Breast epithelium (tissue), 4 donors: ENCODE results near the gene DYNC1H1. TPM values are rescaled to one million over a fixed set of nuclear protein-coding genes. Genes with fewer than 3 reads are reported as not detected.

Experiments
- DNase-seq, 2 donors: peaks; one replicate each; pipeline ENCODE4 v3.0.0-alpha.2; 2019; ENCODE audit warnings: low spot score in 2 of 2
- H3K27ac ChIP-seq, 2 donors: fragments of 200-600 bp; sonication (generic) in 1 of 2; one replicate each; pipeline ENCODE4 v1.5.1; 2016 to 2019; ENCODE audit warnings: mild to moderate bottlenecking in 1 of 2
- H3K27me3 ChIP-seq, 2 donors: fragments of 200-600 bp; sonication (generic) in 1 of 2; one replicate each; pipeline versions ENCODE4 v1.5.1 to v1.6.0; 2017 to 2019; ENCODE audit warnings: control low read depth in 1 of 2, mild to moderate bottlenecking in 1 of 2
- H3K36me3 ChIP-seq: fragments of 200-600 bp; one replicate; pipeline ENCODE4 v1.5.1; 2019
- H3K4me1 ChIP-seq, 2 donors: fragments of 200-600 bp; sonication (generic); one replicate each; pipeline ENCODE4 v1.5.1; 2016 to 2019; ENCODE audit warnings: control low read depth in 1 of 2
- H3K4me3 ChIP-seq, 3 donors: fragments of 200-600 bp; sonication (generic); 1 replicate in 2 of 3; 2 replicates in 1 of 3; pipeline ENCODE4 v1.5.1; 2016 to 2019; ENCODE audit warnings: mild to moderate bottlenecking in 3 of 3, moderate library complexity in 2 of 3
- H3K9me3 ChIP-seq, 2 donors: fragments of 200-600 bp; sonication (generic) in 1 of 2; one replicate each; pipeline ENCODE4 v1.5.1; 2016 to 2019; ENCODE audit warnings: control low read depth in 1 of 2
- POLR2A ChIP-seq: fragments of 450-650 bp; IDR thresholded peaks from one replicate; pipeline ENCODE4 v1.6.1; 2016; ENCODE audit warnings: antibody characterized with exemption, mild to moderate bottlenecking, moderate library complexity
- POLR2AphosphoS5 ChIP-seq, 3 donors: sonication (generic); formaldehyde crosslinking; IDR thresholded peaks; one replicate each; pipeline ENCODE4 v1.6.1; 2017; ENCODE audit warnings: antibody characterized with exemption in 3 of 3
- intact Hi-C: fragments of 100-400 bp; cut with DNase I; formaldehyde crosslinking; loops from one replicate; pipeline ENCODE4 v1.15.1; 2023; ENCODE audit warnings: low total_unique reads
- total RNA-seq, 3 donors: library from RNA; depleted of rRNA; stranded (reverse); fragments of >200 nt; gene quantifications; one replicate each; pipeline ENCODE4 v1.1.0, GENCODE V29; 2016
- TF ChIP-seq, protein P1 (sequence below), 3 donors: fragments of 450-650 bp; IDR thresholded peaks; one replicate each; pipeline ENCODE4 v1.5.1; 2016 to 2017; ENCODE audit warnings: antibody characterized with exemption in 3 of 3, mild to moderate bottlenecking in 3 of 3, moderate library complexity in 3 of 3

The DYNC1H1 gene
- total RNA-seq, 3 donors from 2014 or later: 355 to 424 (median 391) TPM

DNA sequence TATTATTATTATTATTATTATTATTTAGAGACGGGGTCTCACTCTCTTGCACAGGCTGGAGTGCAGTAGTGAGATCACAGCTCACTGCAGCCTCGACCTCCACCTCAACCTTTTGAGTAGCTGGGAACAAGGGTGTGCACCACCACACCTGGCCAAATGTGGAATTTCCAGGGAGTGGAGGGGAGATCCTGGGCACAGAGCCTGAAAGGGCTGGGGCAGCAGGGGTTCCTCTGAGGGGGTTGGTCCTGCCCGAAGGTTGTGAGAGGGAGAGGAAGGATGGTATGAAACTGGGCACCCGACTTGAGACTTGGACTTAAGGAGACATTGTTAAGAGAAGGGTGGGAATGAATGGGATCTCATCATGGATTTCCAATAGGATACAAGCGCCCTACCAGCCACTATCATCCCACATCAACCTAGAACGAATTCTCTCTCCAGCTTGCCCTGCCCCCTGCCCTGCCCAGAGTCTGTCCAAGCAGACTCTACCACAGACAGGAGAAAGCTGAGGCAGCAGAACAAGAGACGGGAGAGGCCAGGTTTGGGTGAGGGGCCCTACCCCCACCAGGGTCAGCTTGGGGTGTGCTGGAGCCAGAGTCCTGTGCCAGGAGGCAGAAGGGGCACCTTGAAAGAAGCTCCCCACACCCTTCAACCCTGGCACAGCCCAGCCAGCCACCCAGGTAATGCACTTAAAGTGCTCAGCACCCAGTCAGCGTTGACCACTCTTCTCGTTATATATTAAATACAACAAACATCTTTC lies 2.4 kb upstream of the DYNC1H1 start:
- no peak for TF ChIP-seq POLR2A
- TF ChIP-seq, protein P1, sequence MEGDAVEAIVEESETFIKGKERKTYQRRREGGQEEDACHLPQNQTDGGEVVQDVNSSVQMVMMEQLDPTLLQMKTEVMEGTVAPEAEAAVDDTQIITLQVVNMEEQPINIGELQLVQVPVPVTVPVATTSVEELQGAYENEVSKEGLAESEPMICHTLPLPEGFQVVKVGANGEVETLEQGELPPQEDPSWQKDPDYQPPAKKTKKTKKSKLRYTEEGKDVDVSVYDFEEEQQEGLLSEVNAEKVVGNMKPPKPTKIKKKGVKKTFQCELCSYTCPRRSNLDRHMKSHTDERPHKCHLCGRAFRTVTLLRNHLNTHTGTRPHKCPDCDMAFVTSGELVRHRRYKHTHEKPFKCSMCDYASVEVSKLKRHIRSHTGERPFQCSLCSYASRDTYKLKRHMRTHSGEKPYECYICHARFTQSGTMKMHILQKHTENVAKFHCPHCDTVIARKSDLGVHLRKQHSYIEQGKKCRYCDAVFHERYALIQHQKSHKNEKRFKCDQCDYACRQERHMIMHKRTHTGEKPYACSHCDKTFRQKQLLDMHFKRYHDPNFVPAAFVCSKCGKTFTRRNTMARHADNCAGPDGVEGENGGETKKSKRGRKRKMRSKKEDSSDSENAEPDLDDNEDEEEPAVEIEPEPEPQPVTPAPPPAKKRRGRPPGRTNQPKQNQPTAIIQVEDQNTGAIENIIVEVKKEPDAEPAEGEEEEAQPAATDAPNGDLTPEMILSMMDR (IDR thresholded peaks at IDR 0.05): no peak
- TF ChIP-seq POLR2AphosphoS5 (IDR thresholded peaks at IDR 0.05): no peak
- intact Hi-C loops: loop anchor here (5.0 kb wide), 1 partner anchor 125 kb away; the partner anchor contains the start of gene HSP90AA1
- peak in 1 of 2 donors; percentile 25 for DNase-seq

DNA sequence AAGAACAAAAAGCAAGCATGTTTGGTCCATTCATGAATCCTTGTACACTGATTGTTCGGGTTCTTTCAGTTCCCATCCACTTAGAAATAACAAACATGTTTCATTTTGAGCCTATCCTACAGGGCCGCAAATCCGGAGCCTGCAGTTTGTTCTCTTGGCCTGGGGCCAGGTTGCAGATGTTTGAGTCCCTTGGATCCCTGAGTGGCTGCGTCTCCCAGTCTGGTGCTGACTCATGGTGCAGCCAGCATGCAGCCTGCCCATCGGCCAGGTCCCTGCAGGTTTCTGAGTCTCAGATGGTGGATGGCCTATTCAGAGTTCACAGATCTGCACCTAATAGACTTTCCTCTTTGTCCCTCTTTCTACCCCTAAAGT lies 1.9 kb upstream of the DYNC1H1 start:
- no peak overlapping the region for H3K4me3 ChIP-seq
- peaks cover 0 to 6% of the 10 kb centered on the region in 2 donors for H3K4me1 ChIP-seq
- H3K27ac ChIP-seq: no peak overlapping the region
- no peak for DNase-seq
- H3K9me3 ChIP-seq: no peaks in the 10 kb centered on the region
- H3K27me3 ChIP-seq: no peaks in the 10 kb centered on the region
- no peaks in the 10 kb centered on the region for H3K36me3 ChIP-seq
- TF ChIP-seq POLR2AphosphoS5 (IDR thresholded peaks at IDR 0.05): no peak
- TF ChIP-seq POLR2A: no peak
- TF ChIP-seq, protein P1 (IDR thresholded peaks at IDR 0.05): no peak
- intact Hi-C loops: loop anchor here (5.0 kb wide), 1 partner anchor 125 kb away; the partner anchor contains the start of gene HSP90AA1

More for the DNA sequence above, 2.4 kb upstream of the DYNC1H1 start:
- Histone ChIP-seq H3K4me3 (no peak overlapping the region), H3K27ac (no peak overlapping the region), H3K4me1 (peaks cover 0 to 6% of the 10 kb centered on the region in 2 donors), H3K9me3 (no peaks in the 10 kb centered on the region), H3K27me3 (no peaks in the 10 kb centered on the region), H3K36me3 (no peaks in the 10 kb centered on the region)

DNA sequence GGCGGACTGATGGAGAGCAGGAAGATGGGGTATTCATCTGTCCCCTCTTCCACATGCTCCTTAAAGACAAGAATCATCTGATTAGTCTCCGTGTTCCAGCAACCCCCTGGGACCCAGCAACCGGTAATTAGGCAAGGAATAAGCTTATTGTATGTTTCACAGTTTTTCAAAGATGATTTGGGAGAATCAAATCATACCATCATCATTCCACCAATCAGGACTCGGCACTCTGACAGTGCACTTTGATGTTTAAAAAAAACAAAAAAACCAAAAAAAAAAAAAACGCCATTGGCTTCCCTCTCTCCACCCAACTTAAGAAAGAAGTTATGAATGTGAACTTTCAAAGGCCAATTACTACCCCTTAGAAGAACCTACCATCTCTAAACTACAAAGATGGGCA lies 1.3 kb upstream of the DYNC1H1 start:
- Histone ChIP-seq H3K9me3 (no peaks in the 10 kb centered on the region), H3K27me3 (no peaks in the 10 kb centered on the region), H3K36me3 (no peaks in the 10 kb centered on the region), H3K4me3 (no peak overlapping the region), H3K27ac (no peak overlapping the region), H3K4me1 (peaks cover 0 to 6% of the 10 kb centered on the region in 2 donors)
- intact Hi-C loops: loop anchor here (5.0 kb wide), 1 partner anchor 124 kb away; the partner anchor contains the start of gene HSP90AA1
- TF ChIP-seq, protein P1 (IDR thresholded peaks at IDR 0.05): no peak
- no peak for TF ChIP-seq POLR2AphosphoS5 (IDR thresholded peaks at IDR 0.05)
- TF ChIP-seq POLR2A: no peak
- peak in 1 of 2 donors; percentile 3 for DNase-seq

DNA sequence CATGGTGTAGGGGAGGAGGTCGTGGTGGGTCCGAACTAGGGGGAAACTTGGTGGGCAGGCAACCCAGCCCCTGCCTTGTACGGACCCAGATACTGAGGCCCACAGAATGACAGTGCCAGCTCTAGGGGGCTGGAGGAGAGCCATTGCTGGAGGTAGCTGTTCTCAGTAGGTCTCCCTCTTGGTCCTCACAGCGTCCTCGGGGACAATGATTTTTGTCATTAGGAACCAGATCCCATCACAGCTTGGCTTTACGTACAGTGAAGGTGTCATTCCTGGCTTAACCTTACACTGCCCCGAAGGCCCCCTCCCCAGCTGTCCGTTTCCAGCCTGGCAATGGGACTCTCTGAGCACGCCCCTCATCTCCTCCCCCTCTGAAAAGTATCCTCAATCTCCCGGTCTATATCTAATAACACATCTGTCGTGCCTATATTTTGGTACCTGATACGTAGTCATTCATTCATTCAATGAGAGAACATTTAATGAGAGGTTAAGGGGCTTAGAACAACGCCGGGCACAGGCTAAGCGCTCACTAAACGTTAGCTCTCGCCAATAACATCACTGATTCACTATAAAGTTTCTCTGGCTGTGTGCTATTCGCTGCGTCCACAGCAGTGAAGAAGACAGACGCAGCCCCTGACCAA lies 597 bp upstream of the DYNC1H1 start:
- intact Hi-C loops: loop anchor here (5.0 kb wide), 1 partner anchor 124 kb away; the partner anchor contains the start of gene HSP90AA1
- Histone ChIP-seq H3K27me3 (no peaks in the 10 kb centered on the region), H3K27ac (peak overlapping the region; percentile 60 to 97), H3K4me3 (peak overlapping the region in 2 of 3 donors; percentile 91 to 100), H3K9me3 (no peaks in the 10 kb centered on the region), H3K4me1 (peaks cover 0 to 6% of the 10 kb centered on the region in 2 donors), H3K36me3 (no peaks in the 10 kb centered on the region)
- TF ChIP-seq POLR2AphosphoS5 (IDR thresholded peaks at IDR 0.05): no peak
- TF ChIP-seq POLR2A: no peak
- TF ChIP-seq, protein P1 (IDR thresholded peaks at IDR 0.05): no peak
- no peak for DNase-seq

DNA sequence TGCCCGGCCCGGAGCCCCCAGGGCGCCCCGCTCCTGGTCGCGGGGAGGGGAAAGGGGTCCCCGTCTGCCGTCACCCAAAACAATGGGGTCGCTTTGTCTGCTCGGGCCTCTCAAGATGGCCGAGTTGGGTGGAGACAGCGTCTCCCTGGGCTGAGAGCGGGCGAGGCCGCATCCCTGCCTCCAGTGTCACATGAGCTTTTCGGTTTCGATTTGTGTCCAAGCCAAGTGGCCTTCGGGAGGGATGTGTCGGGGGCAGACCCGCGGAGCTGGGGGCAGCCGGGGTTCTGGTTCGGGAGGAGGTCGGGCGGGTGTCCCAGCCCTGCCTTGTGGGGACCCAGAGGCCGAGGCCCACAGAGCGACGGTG lies 790 bp downstream of the DYNC1H1 start:
- peak; percentile 63 to 73 for DNase-seq
- Histone ChIP-seq H3K27me3 (no peaks in the 10 kb centered on the region), H3K4me3 (peak overlapping the region; percentile 91 to 100 (median 98)), H3K27ac (peak overlapping the region; percentile 97 to 98), H3K4me1 (peaks cover 0 to 6% of the 10 kb centered on the region in 2 donors), H3K9me3 (no peaks in the 10 kb centered on the region), H3K36me3 (no peaks in the 10 kb centered on the region)
- intact Hi-C loops: no loop called here
- TF ChIP-seq POLR2A: no peak
- TF ChIP-seq, protein P1 (IDR thresholded peaks at IDR 0.05): no peak
- TF ChIP-seq POLR2AphosphoS5 (IDR thresholded peaks at IDR 0.05): peak; percentile 16 to 62 (median 59)
